ENCODE data around the gene GBP5.

GRCh38 chr1:89295187-89295586, 22.5 kb upstream of the GBP5 start:
- TF ChIP-seq CTCF (IDR thresholded peaks at IDR 0.05 in 4 of 5, conservative IDR thresholded peaks at IDR 0.05 in 1 of 5) (no peak), POLR2A (IDR thresholded peaks at IDR 0.05) (no peak)
